Measurements from ENCODE around the gene ORAI3. TPM values are rescaled to one million over a fixed set of nuclear protein-coding genes. Genes with fewer than 3 reads are reported as not detected.
A peak's percentile ranks its signal among the peaks of the same experiment; 100 is the strongest.

Gene ORAI3
- total and polyA plus RNA-seq, 2 of the 13 experiments (the other 11 are each of a cell fraction or from before 2014, with no cell fraction given), result 11.4 to 32.0 TPM

GRCh38 chr16:30921459-30921747, 27.5 kb upstream of the ORAI3 start (continued):
- TF ChIP-seq ZBTB33 (CRISPR knock-in tag; IDR thresholded peaks at IDR 0.05), result peak; percentile 95
- 0 out of 2 replicates have a peak, but pooled peaks have one; percentile 25 for TF ChIP-seq ZNF652 (CRISPR knock-in tag; IDR thresholded peaks at IDR 0.05; ENCODE audit: borderline replicate concordance, low read depth)
- TF ChIP-seq CBFB (CRISPR knock-in tag; IDR thresholded peaks at IDR 0.05), result peak; percentile 10; the same call in 1 of the 2 replicates
- 0 out of 2 replicates have a peak, but pooled peaks have one; percentile 61 for TF ChIP-seq PREB (CRISPR knock-in tag; IDR thresholded peaks at IDR 0.05)
- TF ChIP-seq THAP11 (CRISPR knock-in tag; IDR thresholded peaks at IDR 0.05), result 0 out of 2 replicates have a peak, but pooled peaks have one; percentile 56
- TF ChIP-seq CEBPG (CRISPR knock-in tag; IDR thresholded peaks at IDR 0.05), result peak; percentile 75; the same call in 1 of the 2 replicates
- 0 out of 2 replicates have a peak, but pooled peaks have one; percentile 10 for TF ChIP-seq NFYC (CRISPR knock-in tag; IDR thresholded peaks at IDR 0.05)
- no peak for TF ChIP-seq REST (IDR thresholded peaks at IDR 0.05; ENCODE audit: borderline replicate concordance in 1 of 2, low read depth in 1 of 2, low read length in 2 of 2)
- TF ChIP-seq ZNF12 (CRISPR knock-in tag; IDR thresholded peaks at IDR 0.05), result 0 out of 2 replicates have a peak, but pooled peaks have one; percentile 24
- 0 out of 2 replicates have a peak, but pooled peaks have one; percentile 70 for TF ChIP-seq MIER3 (CRISPR knock-in tag; IDR thresholded peaks at IDR 0.05; ENCODE audit: borderline replicate concordance)
- TF ChIP-seq ZNF770 (CRISPR knock-in tag; IDR thresholded peaks at IDR 0.05), result peak; percentile 78
- TF ChIP-seq ATM (IDR thresholded peaks at IDR 0.05; ENCODE audit: borderline replicate concordance), result no peak
- no peak for TF ChIP-seq MED13 (CRISPR knock-in tag; IDR thresholded peaks at IDR 0.05)
- TF ChIP-seq ZNF687 (CRISPR knock-in tag; IDR thresholded peaks at IDR 0.05), result no peak
